HCT116 (cell line): ENCODE measurements around the gene FAM221A.
A peak's percentile ranks its signal among the peaks of the same experiment; 100 is the strongest.

Experiments used
- EZH2 ChIP-seq: fragments of 200-600 bp; sonication (generic); IDR thresholded peaks from 2 replicates; pipeline ENCODE4 v1.6.1; 2017; ENCODE audit warnings: antibody characterized with exemption, mixed run types
- POLR2A ChIP-seq: IDR thresholded peaks from 2 replicates; pipeline ENCODE4 v1.7.0; 2011; ENCODE audit warnings: borderline replicate concordance; ENCODE audit not compliant: insufficient read depth, insufficient read length; ENCODE audit errors: extremely low read depth
- RAD21 ChIP-seq: IDR thresholded peaks from 2 replicates; pipeline ENCODE4 v1.6.1; 2012; ENCODE audit warnings: low read depth, mild to moderate bottlenecking
- TF ChIP-seq, protein P1 (sequence below): IDR thresholded peaks from 2 replicates; pipeline ENCODE4 v1.6.1; 2012; ENCODE audit warnings: low read depth
- TF ChIP-seq, protein P2 (sequence below), 3 experiments: fragments of 200-600 bp in 1 of 3; sonication (generic) in 1 of 3; IDR thresholded peaks in 2 of 3; conservative IDR thresholded peaks in 1 of 3; 2 replicates each; pipeline ENCODE4 v1.5.1; 2012 to 2017; ENCODE audit warnings: low read depth in 2 of 3, low read length in 2 of 3, antibody characterized with exemption in 1 of 3, borderline replicate concordance in 1 of 3, control low read depth in 1 of 3, mild to moderate bottlenecking in 1 of 3, mixed read lengths in 1 of 3, mixed run types in 1 of 3, moderate library complexity in 1 of 3; ENCODE audit not compliant: insufficient read depth in 1 of 3

DNA sequence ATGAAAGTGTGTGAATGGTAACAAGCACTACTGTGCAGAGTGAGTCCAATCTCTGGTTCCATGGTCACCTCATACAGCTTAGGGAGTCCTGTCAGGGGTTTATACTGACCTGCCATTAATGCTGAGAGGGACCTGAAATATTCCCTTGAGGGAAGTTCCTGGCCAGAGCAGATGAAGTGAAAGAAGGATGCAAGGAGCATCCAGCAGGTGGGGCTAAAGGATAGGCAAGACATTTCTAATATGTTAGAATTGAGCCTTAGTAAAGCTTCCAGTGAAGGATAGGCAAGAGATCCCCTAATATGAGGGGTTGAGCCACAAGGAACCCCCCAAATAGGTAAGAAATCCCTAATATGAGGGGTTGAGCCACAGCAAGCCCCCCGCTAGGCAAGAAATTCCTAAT is 25.5 kb upstream of the FAM221A start:
- TF ChIP-seq, protein P1, sequence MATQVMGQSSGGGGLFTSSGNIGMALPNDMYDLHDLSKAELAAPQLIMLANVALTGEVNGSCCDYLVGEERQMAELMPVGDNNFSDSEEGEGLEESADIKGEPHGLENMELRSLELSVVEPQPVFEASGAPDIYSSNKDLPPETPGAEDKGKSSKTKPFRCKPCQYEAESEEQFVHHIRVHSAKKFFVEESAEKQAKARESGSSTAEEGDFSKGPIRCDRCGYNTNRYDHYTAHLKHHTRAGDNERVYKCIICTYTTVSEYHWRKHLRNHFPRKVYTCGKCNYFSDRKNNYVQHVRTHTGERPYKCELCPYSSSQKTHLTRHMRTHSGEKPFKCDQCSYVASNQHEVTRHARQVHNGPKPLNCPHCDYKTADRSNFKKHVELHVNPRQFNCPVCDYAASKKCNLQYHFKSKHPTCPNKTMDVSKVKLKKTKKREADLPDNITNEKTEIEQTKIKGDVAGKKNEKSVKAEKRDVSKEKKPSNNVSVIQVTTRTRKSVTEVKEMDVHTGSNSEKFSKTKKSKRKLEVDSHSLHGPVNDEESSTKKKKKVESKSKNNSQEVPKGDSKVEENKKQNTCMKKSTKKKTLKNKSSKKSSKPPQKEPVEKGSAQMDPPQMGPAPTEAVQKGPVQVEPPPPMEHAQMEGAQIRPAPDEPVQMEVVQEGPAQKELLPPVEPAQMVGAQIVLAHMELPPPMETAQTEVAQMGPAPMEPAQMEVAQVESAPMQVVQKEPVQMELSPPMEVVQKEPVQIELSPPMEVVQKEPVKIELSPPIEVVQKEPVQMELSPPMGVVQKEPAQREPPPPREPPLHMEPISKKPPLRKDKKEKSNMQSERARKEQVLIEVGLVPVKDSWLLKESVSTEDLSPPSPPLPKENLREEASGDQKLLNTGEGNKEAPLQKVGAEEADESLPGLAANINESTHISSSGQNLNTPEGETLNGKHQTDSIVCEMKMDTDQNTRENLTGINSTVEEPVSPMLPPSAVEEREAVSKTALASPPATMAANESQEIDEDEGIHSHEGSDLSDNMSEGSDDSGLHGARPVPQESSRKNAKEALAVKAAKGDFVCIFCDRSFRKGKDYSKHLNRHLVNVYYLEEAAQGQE = no peak
- TF ChIP-seq, protein P2, sequence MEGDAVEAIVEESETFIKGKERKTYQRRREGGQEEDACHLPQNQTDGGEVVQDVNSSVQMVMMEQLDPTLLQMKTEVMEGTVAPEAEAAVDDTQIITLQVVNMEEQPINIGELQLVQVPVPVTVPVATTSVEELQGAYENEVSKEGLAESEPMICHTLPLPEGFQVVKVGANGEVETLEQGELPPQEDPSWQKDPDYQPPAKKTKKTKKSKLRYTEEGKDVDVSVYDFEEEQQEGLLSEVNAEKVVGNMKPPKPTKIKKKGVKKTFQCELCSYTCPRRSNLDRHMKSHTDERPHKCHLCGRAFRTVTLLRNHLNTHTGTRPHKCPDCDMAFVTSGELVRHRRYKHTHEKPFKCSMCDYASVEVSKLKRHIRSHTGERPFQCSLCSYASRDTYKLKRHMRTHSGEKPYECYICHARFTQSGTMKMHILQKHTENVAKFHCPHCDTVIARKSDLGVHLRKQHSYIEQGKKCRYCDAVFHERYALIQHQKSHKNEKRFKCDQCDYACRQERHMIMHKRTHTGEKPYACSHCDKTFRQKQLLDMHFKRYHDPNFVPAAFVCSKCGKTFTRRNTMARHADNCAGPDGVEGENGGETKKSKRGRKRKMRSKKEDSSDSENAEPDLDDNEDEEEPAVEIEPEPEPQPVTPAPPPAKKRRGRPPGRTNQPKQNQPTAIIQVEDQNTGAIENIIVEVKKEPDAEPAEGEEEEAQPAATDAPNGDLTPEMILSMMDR (IDR thresholded peaks at IDR 0.05 in 2 of 3, conservative IDR thresholded peaks at IDR 0.05 in 1 of 3; ENCODE audit: borderline replicate concordance in 1 of 3, insufficient read depth in 1 of 3, low read depth in 2 of 3, low read length in 2 of 3) = peak in 2 of 3 experiments; percentile 50 to 54; a peak in 4 of 6 replicates
- TF ChIP-seq POLR2A (no peak), EZH2 (no peak), RAD21 (peak; percentile 66)
